ENCODE data around the gene CPB2. TPM values are rescaled to one million over a fixed set of nuclear protein-coding genes. Genes with fewer than 3 reads are reported as not detected.

CPB2 gene
- total and polyA plus RNA-seq, 9 donors, result 0.38 TPM; not detected in 8

DNA sequence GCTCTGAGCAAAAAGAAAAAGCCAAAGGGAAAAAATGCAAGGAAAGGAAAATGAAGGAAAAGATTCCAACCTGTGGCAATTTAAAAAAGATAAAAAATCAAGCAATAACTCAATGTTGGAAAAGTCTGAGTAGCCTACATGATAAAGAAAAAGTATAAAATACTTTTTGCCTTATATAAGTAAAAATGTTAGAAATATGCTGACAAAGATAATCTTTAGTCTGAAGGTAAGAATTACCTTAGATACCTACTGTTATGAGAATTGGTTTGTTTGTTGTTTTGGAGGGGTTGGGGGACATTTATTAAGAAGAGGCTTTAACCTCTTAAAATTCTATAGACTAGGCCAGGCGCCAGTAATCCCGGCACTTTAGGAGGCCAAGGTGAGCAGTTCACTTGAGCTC lies 29.7 kb upstream of the CPB2 start:
- no peaks in the 10 kb centered on the region for H3K27me3 ChIP-seq
- 66 to 80% (median 80%) methylated on average over 2 of the region's 2 CpGs for WGBS, 3 donors
- intact Hi-C loops (cut with DNase I), result no loop called here
- TF ChIP-seq, protein P1, sequence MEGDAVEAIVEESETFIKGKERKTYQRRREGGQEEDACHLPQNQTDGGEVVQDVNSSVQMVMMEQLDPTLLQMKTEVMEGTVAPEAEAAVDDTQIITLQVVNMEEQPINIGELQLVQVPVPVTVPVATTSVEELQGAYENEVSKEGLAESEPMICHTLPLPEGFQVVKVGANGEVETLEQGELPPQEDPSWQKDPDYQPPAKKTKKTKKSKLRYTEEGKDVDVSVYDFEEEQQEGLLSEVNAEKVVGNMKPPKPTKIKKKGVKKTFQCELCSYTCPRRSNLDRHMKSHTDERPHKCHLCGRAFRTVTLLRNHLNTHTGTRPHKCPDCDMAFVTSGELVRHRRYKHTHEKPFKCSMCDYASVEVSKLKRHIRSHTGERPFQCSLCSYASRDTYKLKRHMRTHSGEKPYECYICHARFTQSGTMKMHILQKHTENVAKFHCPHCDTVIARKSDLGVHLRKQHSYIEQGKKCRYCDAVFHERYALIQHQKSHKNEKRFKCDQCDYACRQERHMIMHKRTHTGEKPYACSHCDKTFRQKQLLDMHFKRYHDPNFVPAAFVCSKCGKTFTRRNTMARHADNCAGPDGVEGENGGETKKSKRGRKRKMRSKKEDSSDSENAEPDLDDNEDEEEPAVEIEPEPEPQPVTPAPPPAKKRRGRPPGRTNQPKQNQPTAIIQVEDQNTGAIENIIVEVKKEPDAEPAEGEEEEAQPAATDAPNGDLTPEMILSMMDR (IDR thresholded peaks at IDR 0.05), result no peak
- TF ChIP-seq EP300 (IDR thresholded peaks at IDR 0.05) (no peak), POLR2A (IDR thresholded peaks at IDR 0.05) (no peak)
- no peak overlapping the region for H3K4me3 ChIP-seq
- H3K4me1 ChIP-seq (ENCODE audit: insufficient read depth), result no peaks in the 10 kb centered on the region
- no peak overlapping the region for H3K27ac ChIP-seq
- H3K9me3 ChIP-seq, result no peaks in the 10 kb centered on the region
- H3K36me3 ChIP-seq, result no peaks in the 10 kb centered on the region
- no peak for DNase-seq

DNA sequence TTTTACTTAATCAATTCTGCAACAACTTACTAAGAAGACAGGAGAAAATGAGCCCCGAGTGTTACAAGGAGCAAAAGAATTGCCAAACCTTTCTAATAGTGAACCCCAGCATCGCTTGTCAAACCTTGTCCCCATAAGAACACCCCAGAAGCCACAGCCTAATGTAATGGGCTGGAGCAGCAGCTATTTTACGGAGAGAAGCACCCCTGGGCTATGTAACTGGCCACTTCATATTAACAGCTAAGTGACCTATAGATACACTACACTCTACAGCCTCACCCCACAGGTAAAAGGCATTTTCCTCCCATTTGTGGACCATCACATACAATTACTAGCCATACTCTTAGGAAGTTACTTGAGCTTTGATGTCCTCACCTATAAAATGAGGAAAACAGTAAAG lies 27.3 kb upstream of the CPB2 start:
- 90 to 97% (median 90%) methylated on average over 3 of the region's 3 CpGs for WGBS, 3 donors
- intact Hi-C loops (cut with DNase I), result no loop called here
- no peak for DNase-seq
- TF ChIP-seq, protein P1 (IDR thresholded peaks at IDR 0.05), result no peak
- TF ChIP-seq POLR2A (IDR thresholded peaks at IDR 0.05) (no peak), EP300 (IDR thresholded peaks at IDR 0.05) (no peak)
- H3K9me3 ChIP-seq, result no peaks in the 10 kb centered on the region
- no peaks in the 10 kb centered on the region for H3K4me1 ChIP-seq (ENCODE audit: insufficient read depth)
- no peak overlapping the region for H3K27ac ChIP-seq
- H3K36me3 ChIP-seq, result no peaks in the 10 kb centered on the region
- no peak overlapping the region for H3K4me3 ChIP-seq
- no peaks in the 10 kb centered on the region for H3K27me3 ChIP-seq

DNA sequence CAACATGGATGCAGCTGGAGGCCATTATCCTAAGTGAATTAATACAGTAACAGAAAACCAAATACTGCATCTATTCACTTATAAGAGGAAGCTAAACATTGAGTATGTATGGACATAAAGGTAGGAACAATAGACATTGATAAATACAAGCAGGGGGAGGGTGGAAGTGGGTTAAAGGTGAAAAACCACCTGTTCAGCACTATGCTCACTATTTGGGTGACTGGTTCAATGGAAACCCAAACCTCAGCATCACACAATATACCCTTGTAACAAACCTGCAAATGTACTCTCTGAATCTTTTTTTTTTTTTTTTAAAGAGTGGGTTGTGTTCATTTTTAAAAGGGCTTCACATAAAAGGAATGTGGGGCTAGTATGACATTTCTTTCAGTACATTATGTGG lies 26.9 kb upstream of the CPB2 start:
- Histone ChIP-seq H3K27me3 (no peaks in the 10 kb centered on the region), H3K36me3 (no peaks in the 10 kb centered on the region), H3K27ac (no peak overlapping the region), H3K9me3 (no peaks in the 10 kb centered on the region), H3K4me3 (no peak overlapping the region), H3K4me1 (ENCODE audit: insufficient read depth) (no peaks in the 10 kb centered on the region)
- DNase-seq, result no peak
- TF ChIP-seq POLR2A (IDR thresholded peaks at IDR 0.05), result no peak
- TF ChIP-seq, protein P1 (IDR thresholded peaks at IDR 0.05), result no peak
- no peak for TF ChIP-seq EP300 (IDR thresholded peaks at IDR 0.05)
- intact Hi-C loops (cut with DNase I), result no loop called here

DNA sequence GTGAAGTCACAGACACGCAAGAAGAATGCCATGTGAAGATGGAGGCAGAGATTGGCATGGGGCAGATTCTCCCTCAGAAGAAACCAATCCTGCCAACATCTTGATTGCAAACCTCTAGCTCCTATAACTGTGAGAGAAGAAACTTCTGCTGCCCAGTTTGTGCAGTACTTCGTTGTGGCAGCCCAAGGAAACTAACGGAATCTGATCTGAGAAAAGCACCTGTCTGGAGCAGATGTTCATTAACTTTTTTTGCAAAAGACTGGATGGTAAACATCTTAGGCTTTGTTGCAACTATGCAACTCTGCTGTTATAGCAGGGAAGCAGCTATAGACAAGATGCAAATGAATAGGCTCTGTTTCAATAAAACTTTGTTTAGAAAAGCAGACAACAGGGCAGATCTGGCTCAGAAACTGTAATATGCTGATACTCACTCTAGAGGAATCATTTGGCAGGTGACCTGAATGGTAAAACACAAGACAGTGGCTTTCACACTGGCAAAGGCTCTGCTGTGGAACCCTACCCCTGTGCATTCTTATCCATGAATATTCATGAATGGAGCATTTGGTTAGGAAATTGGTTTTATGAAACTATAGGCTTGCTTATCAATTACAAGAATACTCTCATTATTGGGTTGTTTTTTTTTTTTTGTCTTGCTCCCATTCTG lies 25.3 kb upstream of the CPB2 start:
- Histone ChIP-seq H3K36me3 (no peaks in the 10 kb centered on the region), H3K27ac (no peak overlapping the region), H3K27me3 (no peaks in the 10 kb centered on the region), H3K9me3 (no peaks in the 10 kb centered on the region), H3K4me3 (no peak overlapping the region), H3K4me1 (ENCODE audit: insufficient read depth) (no peaks in the 10 kb centered on the region)
- WGBS, 3 donors, result 78 to 89% (median 78%) methylated on average over 3 of the region's 3 CpGs
- TF ChIP-seq EP300 (IDR thresholded peaks at IDR 0.05) (no peak), POLR2A (IDR thresholded peaks at IDR 0.05) (no peak)
- TF ChIP-seq, protein P1 (IDR thresholded peaks at IDR 0.05), result no peak
- no peak for DNase-seq
- intact Hi-C loops (cut with DNase I), result no loop called here
